GM19238 (cell line): ENCODE results near the gene CD248.
"Not testable (repeated sequence)": the region's sequence is repeated elsewhere in the genome, so short reads cannot be mapped to it uniquely, and the experiment has no call there.

Source experiments
- DNase-seq: peaks from one replicate; pipeline ENCODE4 v3.0.0; 2011; ENCODE audit warnings: low spot score; ENCODE audit not compliant: insufficient read length

CD248 gene

GRCh38 chr11:66277064-66277463 lies 39.8 kb downstream of the CD248 start:
- DNase-seq = not testable (repeated sequence)

GRCh38 chr11:66276619-66277018 lies 40.2 kb downstream of the CD248 start:
- not testable (repeated sequence) for DNase-seq

GRCh38 chr11:66275984-66276612 lies 40.7 kb downstream of the CD248 start:
- no peak for DNase-seq

- no peak for DNase-seq
Observed at GRCh38 chr11:66275396-66275795, 41.4 kb downstream of the CD248 start.

GRCh38 chr11:66274219-66274618 lies 42.6 kb downstream of the CD248 start:
- DNase-seq = no peak

- no peak for DNase-seq
Observed at GRCh38 chr11:66272596-66272995, 44.2 kb downstream of the CD248 start.

GRCh38 chr11:66271816-66272215 lies 45.0 kb downstream of the CD248 start:
- DNase-seq = no peak

GRCh38 chr11:66268952-66269905 lies 47.6 kb downstream of the CD248 start:
- no peak for DNase-seq

GRCh38 chr11:66268244-66268951 lies 48.4 kb downstream of the CD248 start, which contains the start of gene RAB1B:
RAB1B (plus strand) TSS chr11:66268639; CDS start chr11:66268680, 41 bp downstream.
- DNase-seq = peak; percentile 97

GRCh38 chr11:66267379-66268243 lies 49.2 kb downstream of the CD248 start:
- peak; percentile 85 for DNase-seq

- DNase-seq = no peak
Observed at GRCh38 chr11:66267039-66267378, 49.8 kb downstream of the CD248 start.

- no peak for DNase-seq
Observed at GRCh38 chr11:66266378-66267038, 50.3 kb downstream of the CD248 start.

- DNase-seq = no peak
Observed at GRCh38 chr11:66265531-66266377, 51.1 kb downstream of the CD248 start.

GRCh38 chr11:66264914-66265313 lies 51.9 kb downstream of the CD248 start:
- DNase-seq = no peak
